ENCODE results near the gene NGB.

GRCh38 chr14:77284466-77284865 lies 13.5 kb upstream of the NGB start:
- no peak for TF ChIP-seq EP300 (IDR thresholded peaks at IDR 0.05; ENCODE audit: low read depth)
- no peak for TF ChIP-seq POLR2A (IDR thresholded peaks at IDR 0.05)

Data from transverse colon (tissue), 1 donor.